Measurements from ENCODE around the gene ELMO1.

ELMO1 gene

GRCh38 chr7:37027557-37028341 lies 420.9 kb downstream of the ELMO1 start:
- no CpG with 5 or more reads among the region's 6 CpGs for WGBS (ENCODE audit: extremely low coverage, insufficient coverage, low lambda C conversion rate)
- Histone ChIP-seq H3K4me1 (ENCODE audit: control insufficient read depth, low read depth, low read length) (peaks cover 8% of the 10 kb centered on the region), H4K8ac (ENCODE audit: low read depth, low read length) (no peak overlapping the region), H3K9ac (ENCODE audit: low read length) (no peak overlapping the region), H3K18ac (ENCODE audit: low read length) (no peak overlapping the region), H3K27me3 (ENCODE audit: insufficient read depth, low read length, poor library complexity) (no peaks in the 10 kb centered on the region), H3K4me2 (ENCODE audit: low read length) (no peak overlapping the region), H3K4me3 (ENCODE audit: low read length) (no peak overlapping the region), H3K79me2 (ENCODE audit: control insufficient read depth, insufficient read depth, low read length) (no peaks in the 10 kb centered on the region), H2BK15ac (replicated peaks; ENCODE audit: low read depth) (no peak overlapping the region), H3K56ac (ENCODE audit: low read length) (no peak overlapping the region), H3K36me3 (ENCODE audit: control insufficient read depth, insufficient read depth, low read length) (no peaks in the 10 kb centered on the region), H3K79me1 (ENCODE audit: low read length) (no peaks in the 10 kb centered on the region), H3K23ac (ENCODE audit: low read length) (no peak overlapping the region), H3K4ac (ENCODE audit: low read depth, low read length) (no peak overlapping the region), H4K5ac (ENCODE audit: low read length) (no peak overlapping the region), H2BK120ac (ENCODE audit: low read depth, low read length) (no peak overlapping the region), H2BK5ac (ENCODE audit: low read length) (no peak overlapping the region), H3K27ac (ENCODE audit: low read depth, low read length) (no peak overlapping the region), H2AK5ac (ENCODE audit: low read length) (no peak overlapping the region)
- peak; percentile 32 for DNase-seq

GRCh38 chr7:37027104-37027503 lies 421.6 kb downstream of the ELMO1 start:
- no peak overlapping the region for H4K8ac ChIP-seq (ENCODE audit: low read depth, low read length)
- DNase-seq = no peak
- no peak overlapping the region for H3K23ac ChIP-seq (ENCODE audit: low read length)
- H2BK15ac ChIP-seq (replicated peaks; ENCODE audit: low read depth) = no peak overlapping the region
- H3K4me2 ChIP-seq (ENCODE audit: low read length) = no peak overlapping the region
- no peak overlapping the region for H3K4ac ChIP-seq (ENCODE audit: low read depth, low read length)
- H2AK5ac ChIP-seq (ENCODE audit: low read length) = no peak overlapping the region
- H3K79me2 ChIP-seq (ENCODE audit: control insufficient read depth, insufficient read depth, low read length) = no peaks in the 10 kb centered on the region
- no peak overlapping the region for H4K5ac ChIP-seq (ENCODE audit: low read length)
- H3K18ac ChIP-seq (ENCODE audit: low read length) = no peak overlapping the region
- WGBS (ENCODE audit: extremely low coverage, insufficient coverage, low lambda C conversion rate) = no CpG with 5 or more reads among the region's 1 CpG
- H3K27me3 ChIP-seq (ENCODE audit: insufficient read depth, low read length, poor library complexity) = no peaks in the 10 kb centered on the region
- no peak overlapping the region for H2BK5ac ChIP-seq (ENCODE audit: low read length)
- no peaks in the 10 kb centered on the region for H3K36me3 ChIP-seq (ENCODE audit: control insufficient read depth, insufficient read depth, low read length)
- no peak overlapping the region for H3K27ac ChIP-seq (ENCODE audit: low read depth, low read length)
- no peak overlapping the region for H3K56ac ChIP-seq (ENCODE audit: low read length)
- H3K79me1 ChIP-seq (ENCODE audit: low read length) = no peaks in the 10 kb centered on the region
- peaks cover 2% of the 10 kb centered on the region for H3K4me1 ChIP-seq (ENCODE audit: control insufficient read depth, low read depth, low read length)
- H3K4me3 ChIP-seq (ENCODE audit: low read length) = no peak overlapping the region
- H3K9ac ChIP-seq (ENCODE audit: low read length) = no peak overlapping the region
- H2BK120ac ChIP-seq (ENCODE audit: low read depth, low read length) = no peak overlapping the region

- Histone ChIP-seq H3K23ac (ENCODE audit: low read length) (no peak overlapping the region), H3K18ac (ENCODE audit: low read length) (no peak overlapping the region), H3K27ac (ENCODE audit: low read depth, low read length) (no peak overlapping the region), H4K8ac (ENCODE audit: low read depth, low read length) (no peak overlapping the region), H3K27me3 (ENCODE audit: insufficient read depth, low read length, poor library complexity) (no peaks in the 10 kb centered on the region), H3K4me1 (ENCODE audit: control insufficient read depth, low read depth, low read length) (no peaks in the 10 kb centered on the region), H3K4ac (ENCODE audit: low read depth, low read length) (no peak overlapping the region), H3K9ac (ENCODE audit: low read length) (no peak overlapping the region), H2BK15ac (replicated peaks; ENCODE audit: low read depth) (no peak overlapping the region), H2BK120ac (ENCODE audit: low read depth, low read length) (no peak overlapping the region), H3K56ac (ENCODE audit: low read length) (no peak overlapping the region), H4K5ac (ENCODE audit: low read length) (no peak overlapping the region), H3K79me1 (ENCODE audit: low read length) (no peaks in the 10 kb centered on the region), H3K36me3 (ENCODE audit: control insufficient read depth, insufficient read depth, low read length) (no peaks in the 10 kb centered on the region), H3K4me2 (ENCODE audit: low read length) (no peak overlapping the region), H3K79me2 (ENCODE audit: control insufficient read depth, insufficient read depth, low read length) (no peaks in the 10 kb centered on the region), H2AK5ac (ENCODE audit: low read length) (no peak overlapping the region), H3K4me3 (ENCODE audit: low read length) (no peak overlapping the region), H2BK5ac (ENCODE audit: low read length) (no peak overlapping the region)
- DNase-seq = no peak
- WGBS (ENCODE audit: extremely low coverage, insufficient coverage, low lambda C conversion rate) = no CpG with 5 or more reads among the region's 2 CpGs
Observed at GRCh38 chr7:37018954-37019353, 429.7 kb downstream of the ELMO1 start.

GRCh38 chr7:37016064-37016878 lies 432.4 kb downstream of the ELMO1 start:
- Histone ChIP-seq H3K4me2 (ENCODE audit: low read length) (no peak overlapping the region), H3K4me3 (ENCODE audit: low read length) (no peak overlapping the region), H4K8ac (ENCODE audit: low read depth, low read length) (no peak overlapping the region), H3K79me2 (ENCODE audit: control insufficient read depth, insufficient read depth, low read length) (no peaks in the 10 kb centered on the region), H3K56ac (ENCODE audit: low read length) (no peak overlapping the region), H3K27me3 (ENCODE audit: insufficient read depth, low read length, poor library complexity) (no peaks in the 10 kb centered on the region), H3K27ac (ENCODE audit: low read depth, low read length) (no peak overlapping the region), H3K9ac (ENCODE audit: low read length) (no peak overlapping the region), H3K18ac (ENCODE audit: low read length) (no peak overlapping the region), H2BK120ac (ENCODE audit: low read depth, low read length) (no peak overlapping the region), H4K5ac (ENCODE audit: low read length) (no peak overlapping the region), H3K4me1 (ENCODE audit: control insufficient read depth, low read depth, low read length) (no peaks in the 10 kb centered on the region), H2BK15ac (replicated peaks; ENCODE audit: low read depth) (no peak overlapping the region), H3K4ac (ENCODE audit: low read depth, low read length) (no peak overlapping the region), H3K79me1 (ENCODE audit: low read length) (no peaks in the 10 kb centered on the region), H2AK5ac (ENCODE audit: low read length) (no peak overlapping the region), H2BK5ac (ENCODE audit: low read length) (no peak overlapping the region), H3K36me3 (ENCODE audit: control insufficient read depth, insufficient read depth, low read length) (no peaks in the 10 kb centered on the region), H3K23ac (ENCODE audit: low read length) (no peak overlapping the region)
- WGBS (ENCODE audit: extremely low coverage, insufficient coverage, low lambda C conversion rate) = no CpG with 5 or more reads among the region's 10 CpGs
- DNase-seq = no peak

GRCh38 chr7:37015353-37016034 lies 433.2 kb downstream of the ELMO1 start:
- DNase-seq = no peak
- Histone ChIP-seq H3K4me1 (ENCODE audit: control insufficient read depth, low read depth, low read length) (peaks cover 2% of the 10 kb centered on the region), H3K56ac (ENCODE audit: low read length) (no peak overlapping the region), H2BK5ac (ENCODE audit: low read length) (no peak overlapping the region), H3K9ac (ENCODE audit: low read length) (no peak overlapping the region), H3K79me1 (ENCODE audit: low read length) (no peaks in the 10 kb centered on the region), H3K27me3 (ENCODE audit: insufficient read depth, low read length, poor library complexity) (no peaks in the 10 kb centered on the region), H3K79me2 (ENCODE audit: control insufficient read depth, insufficient read depth, low read length) (no peaks in the 10 kb centered on the region), H3K4me3 (ENCODE audit: low read length) (no peak overlapping the region), H3K4ac (ENCODE audit: low read depth, low read length) (no peak overlapping the region), H3K4me2 (ENCODE audit: low read length) (no peak overlapping the region), H3K23ac (ENCODE audit: low read length) (no peak overlapping the region), H2BK15ac (replicated peaks; ENCODE audit: low read depth) (no peak overlapping the region), H3K27ac (ENCODE audit: low read depth, low read length) (no peak overlapping the region), H3K18ac (ENCODE audit: low read length) (no peak overlapping the region), H2AK5ac (ENCODE audit: low read length) (no peak overlapping the region), H4K8ac (ENCODE audit: low read depth, low read length) (no peak overlapping the region), H4K5ac (ENCODE audit: low read length) (no peak overlapping the region), H3K36me3 (ENCODE audit: control insufficient read depth, insufficient read depth, low read length) (no peaks in the 10 kb centered on the region), H2BK120ac (ENCODE audit: low read depth, low read length) (no peak overlapping the region)
- whole genome bisulfite sequencing (ENCODE audit: extremely low coverage, insufficient coverage, low lambda C conversion rate) = no CpG with 5 or more reads among the region's 12 CpGs
